Measurements from ENCODE around the gene CIT.

The CIT gene

GRCh38 chr12:119645535-119646059 is 231.5 kb downstream of the CIT start:
- no peak for DNase-seq (ENCODE audit: low read depth)

GRCh38 chr12:119644930-119645329 is 232.2 kb downstream of the CIT start:
- DNase-seq (ENCODE audit: low read depth) = no peak

GRCh38 chr12:119642986-119643385 is 234.1 kb downstream of the CIT start:
- DNase-seq (ENCODE audit: low read depth) = no peak
